Right hindlimb (tissue), 1 donor: ENCODE measurements around the gene LRMDA.

Experiments used
- DNase-seq: peaks from one replicate; pipeline ENCODE4 v3.0.0-alpha.2; 2018

LRMDA gene

GRCh38 chr10:76255241-76255640, 823.8 kb downstream of the LRMDA start:
- no peak for DNase-seq

- DNase-seq, result no peak
These were observed 826.4 kb downstream of the LRMDA start for GRCh38 chr10:76257816-76258215.

- DNase-seq, result no peak
These were observed 834.2 kb downstream of the LRMDA start for GRCh38 chr10:76265441-76266113.

DNA sequence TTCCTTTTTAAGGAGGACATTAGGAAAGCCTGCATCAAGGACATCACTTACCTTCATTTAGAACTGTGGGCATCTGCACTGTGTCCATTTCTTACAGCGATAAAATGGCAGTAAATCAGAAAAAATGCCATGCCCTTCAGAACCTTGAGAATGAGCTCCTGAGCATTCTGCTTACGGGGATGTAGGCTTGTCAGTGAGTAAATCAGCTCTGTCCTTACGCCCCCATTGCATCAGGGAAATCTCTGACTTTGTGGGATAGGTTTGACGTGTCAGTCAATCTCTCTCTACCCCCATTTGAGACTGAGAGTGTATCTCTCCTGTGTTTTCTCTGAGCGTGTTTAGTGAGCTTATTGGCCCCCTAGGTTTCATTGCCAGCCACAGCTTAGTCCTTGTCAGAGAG, 837.1 kb downstream of the LRMDA start:
- no peak for DNase-seq

- no peak for DNase-seq
These were observed 837.5 kb downstream of the LRMDA start for GRCh38 chr10:76268954-76269353.

DNA sequence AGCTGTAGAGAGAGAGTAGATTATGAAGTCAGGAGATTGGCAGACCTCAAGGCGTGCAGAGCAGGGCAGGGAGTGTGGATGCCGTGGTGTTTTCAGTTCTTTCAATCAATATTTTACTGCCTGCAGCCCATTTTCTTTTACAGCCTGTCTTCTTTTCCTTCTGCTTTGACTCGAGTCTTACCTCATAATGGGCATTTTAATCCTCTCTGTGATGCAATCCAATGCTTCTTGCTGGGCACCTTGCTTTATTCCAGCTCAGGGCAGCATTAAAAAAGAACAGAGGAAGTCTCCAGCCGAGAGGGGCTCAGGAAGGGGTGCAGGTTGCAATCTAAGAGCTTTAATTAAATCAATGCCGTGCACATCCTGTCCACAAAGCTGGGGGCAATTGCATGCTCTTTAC, 839.0 kb downstream of the LRMDA start:
- no peak for DNase-seq

DNA sequence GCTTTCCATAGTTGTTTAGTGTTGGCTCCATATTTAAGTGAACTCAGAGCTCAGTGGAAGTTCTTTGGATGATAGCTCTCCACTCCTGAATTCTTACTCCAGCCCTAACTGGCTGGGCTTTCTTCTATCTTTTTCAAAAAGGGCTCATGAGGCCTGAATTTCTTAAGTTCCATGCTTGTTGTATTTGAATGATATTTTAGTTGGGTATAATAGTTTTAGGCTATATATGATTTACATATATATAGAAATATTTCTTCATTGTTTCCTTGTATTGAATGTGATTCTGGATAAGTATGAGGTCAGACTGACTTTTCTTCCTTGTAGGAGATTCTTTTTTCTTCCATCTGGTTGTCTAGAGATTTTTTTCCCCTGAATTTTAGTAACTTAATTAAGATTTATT, 843.5 kb downstream of the LRMDA start:
- no peak for DNase-seq

GRCh38 chr10:76278811-76279460, 847.5 kb downstream of the LRMDA start:
- DNase-seq, result no peak

- no peak for DNase-seq
These were observed 850.2 kb downstream of the LRMDA start for GRCh38 chr10:76281659-76282058.

- DNase-seq, result peak; percentile 41
These were observed 850.9 kb downstream of the LRMDA start for GRCh38 chr10:76282061-76283025.

DNA sequence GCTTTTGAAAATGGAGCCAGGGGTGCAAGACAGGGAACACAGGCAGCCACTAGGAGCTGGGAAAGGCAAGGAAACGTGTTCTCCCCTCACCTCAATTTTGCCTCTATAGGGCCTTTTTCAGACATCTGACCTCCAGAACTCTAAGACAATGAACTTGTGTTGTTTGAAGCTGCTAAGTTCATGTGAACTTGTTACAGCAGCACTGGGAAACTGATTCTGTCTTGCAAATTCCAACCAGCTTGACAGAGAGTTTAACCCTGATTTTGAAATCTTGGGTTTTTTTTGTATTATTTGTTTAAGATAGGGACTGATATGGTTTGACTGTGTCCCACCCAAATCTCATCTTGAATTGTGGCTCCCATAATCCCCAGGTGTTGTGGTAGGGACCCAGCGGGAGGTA, 852.9 kb downstream of the LRMDA start:
- no peak for DNase-seq

GRCh38 chr10:76285012-76285411, 853.6 kb downstream of the LRMDA start:
- no peak for DNase-seq

GRCh38 chr10:76285515-76285914, 854.1 kb downstream of the LRMDA start:
- no peak for DNase-seq

GRCh38 chr10:76286536-76286935, 855.1 kb downstream of the LRMDA start:
- DNase-seq, result no peak

DNA sequence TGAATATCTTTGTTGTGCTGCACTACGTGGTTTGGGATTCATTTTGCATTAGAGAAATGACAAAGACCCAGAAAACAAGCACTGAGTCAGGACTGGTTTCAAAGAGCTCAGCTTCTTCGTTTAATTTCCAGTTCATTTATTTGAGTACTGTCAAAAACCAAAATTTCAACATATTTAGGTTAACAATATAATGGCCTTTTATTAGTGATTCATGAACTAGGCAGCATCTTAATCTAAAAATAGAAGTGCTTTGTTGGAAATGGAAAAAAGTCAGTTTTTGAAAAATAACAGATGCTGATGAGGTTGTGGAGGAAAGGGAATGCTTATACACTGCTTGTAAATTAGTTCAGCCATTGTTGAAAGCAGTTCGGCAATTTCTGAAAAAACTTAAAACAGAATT, 856.4 kb downstream of the LRMDA start:
- no peak for DNase-seq

GRCh38 chr10:76291175-76291574, 859.8 kb downstream of the LRMDA start:
- DNase-seq, result no peak

DNA sequence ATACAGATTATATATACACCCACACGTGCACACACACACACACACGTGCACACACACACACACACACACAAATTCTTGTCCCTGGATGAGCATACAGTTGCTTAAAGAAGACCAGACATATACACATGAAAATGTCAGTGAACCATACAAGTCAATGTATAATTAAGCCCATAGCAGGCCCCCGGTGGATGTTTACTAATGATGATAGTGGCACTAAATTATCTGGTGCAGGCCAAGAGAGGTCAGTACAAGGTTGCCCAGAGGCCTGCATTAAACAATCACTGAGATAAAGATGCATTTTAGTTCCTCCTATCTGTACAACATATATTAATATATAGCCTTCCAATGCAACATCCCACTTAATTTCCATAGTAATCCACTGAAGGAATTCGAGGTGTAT, 860.5 kb downstream of the LRMDA start:
- no peak for DNase-seq

GRCh38 chr10:76296957-76297356, 865.5 kb downstream of the LRMDA start:
- DNase-seq, result no peak

- DNase-seq, result no peak
These were observed 865.9 kb downstream of the LRMDA start for GRCh38 chr10:76297358-76297757.

DNA sequence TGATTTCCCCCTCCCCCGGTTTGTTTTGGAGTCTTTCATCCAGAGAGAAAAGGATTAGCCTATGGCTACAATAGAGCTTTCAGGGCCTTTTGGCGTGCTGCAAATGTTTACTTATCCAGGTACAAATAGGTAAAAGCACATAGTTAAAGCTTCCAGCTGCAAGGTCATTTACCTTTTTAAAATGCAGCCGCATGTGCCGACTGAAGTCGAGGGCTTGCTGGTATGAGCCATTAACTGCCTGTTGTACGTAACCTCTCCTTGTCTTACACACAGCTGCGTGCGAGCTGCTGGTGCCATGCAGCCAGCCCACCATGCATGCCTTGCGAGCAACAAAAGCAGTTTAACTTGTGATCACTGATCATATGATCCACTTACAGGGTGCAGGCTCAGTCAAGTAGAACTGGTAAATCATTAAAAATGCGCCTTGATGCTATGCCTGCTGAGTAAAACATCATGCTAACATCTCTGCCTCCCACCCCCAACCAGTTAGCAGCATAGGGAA, 866.4 kb downstream of the LRMDA start:
- DNase-seq, result no peak

GRCh38 chr10:76298329-76298728, 866.9 kb downstream of the LRMDA start:
- no peak for DNase-seq

DNA sequence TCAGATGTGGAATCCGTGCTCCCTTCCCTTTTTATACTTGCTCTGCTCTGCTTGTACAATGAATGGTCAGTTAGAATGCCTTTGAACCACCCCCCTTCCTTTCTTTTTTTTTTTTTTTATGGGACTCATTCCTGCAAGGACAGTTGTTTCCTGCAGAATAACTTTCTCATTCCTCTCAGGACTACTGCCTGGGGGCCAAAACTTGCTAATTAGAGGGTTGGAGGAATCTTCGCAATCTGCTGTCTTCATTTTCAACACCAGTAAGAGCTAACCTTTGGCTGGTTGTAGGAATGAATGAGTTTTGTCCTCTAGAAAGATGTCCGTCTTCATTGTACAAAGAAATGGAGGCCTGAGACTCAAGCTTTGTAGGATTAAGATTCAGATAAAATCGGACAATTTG, 868.1 kb downstream of the LRMDA start:
- no peak for DNase-seq

- no peak for DNase-seq
These were observed 869.8 kb downstream of the LRMDA start for GRCh38 chr10:76301211-76301610.

- DNase-seq, result no peak
These were observed 870.5 kb downstream of the LRMDA start for GRCh38 chr10:76301950-76302349.
